DOHH2 (cell line): ENCODE measurements around the gene TBC1D22A.

ENCODE experiments used
- EZH2phosphoT487 ChIP-seq: fragments of 200-600 bp; sonication (generic); IDR thresholded peaks from 2 replicates; pipeline ENCODE4 v1.6.1; 2017; ENCODE audit warnings: borderline replicate concordance, mild to moderate bottlenecking, antibody characterized with exemption, low read length, moderate library complexity, mixed read lengths
- TF ChIP-seq, protein P1 (sequence below): fragments of 200-600 bp; sonication (generic); IDR thresholded peaks from one replicate; pipeline ENCODE4 v1.5.1; 2014; ENCODE audit warnings: antibody characterized with exemption, mild to moderate bottlenecking, low read depth, low read length; ENCODE audit not compliant: poor library complexity, severe bottlenecking

DNA sequence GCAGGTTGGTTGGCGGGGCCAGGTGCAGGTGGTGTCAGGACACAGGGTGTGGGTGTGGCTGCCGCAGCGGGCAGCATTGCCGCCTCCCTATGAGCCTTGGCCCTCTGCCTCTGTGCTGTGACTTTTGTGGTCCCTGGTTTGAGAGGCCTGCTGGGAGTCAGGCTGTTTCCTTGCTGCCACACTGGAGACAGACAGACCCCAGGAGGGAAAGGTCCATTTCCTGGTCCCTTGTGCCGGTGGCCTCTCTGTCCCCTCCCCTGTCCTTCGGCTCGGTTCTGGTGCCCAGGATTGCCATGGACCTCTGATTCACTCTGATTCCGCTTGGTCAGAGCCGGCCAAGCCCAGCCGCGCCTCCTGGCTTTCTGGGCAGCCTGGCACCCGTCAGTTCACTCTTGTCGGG, 196.9 kb downstream of the TBC1D22A start:
- TF ChIP-seq, protein P1, sequence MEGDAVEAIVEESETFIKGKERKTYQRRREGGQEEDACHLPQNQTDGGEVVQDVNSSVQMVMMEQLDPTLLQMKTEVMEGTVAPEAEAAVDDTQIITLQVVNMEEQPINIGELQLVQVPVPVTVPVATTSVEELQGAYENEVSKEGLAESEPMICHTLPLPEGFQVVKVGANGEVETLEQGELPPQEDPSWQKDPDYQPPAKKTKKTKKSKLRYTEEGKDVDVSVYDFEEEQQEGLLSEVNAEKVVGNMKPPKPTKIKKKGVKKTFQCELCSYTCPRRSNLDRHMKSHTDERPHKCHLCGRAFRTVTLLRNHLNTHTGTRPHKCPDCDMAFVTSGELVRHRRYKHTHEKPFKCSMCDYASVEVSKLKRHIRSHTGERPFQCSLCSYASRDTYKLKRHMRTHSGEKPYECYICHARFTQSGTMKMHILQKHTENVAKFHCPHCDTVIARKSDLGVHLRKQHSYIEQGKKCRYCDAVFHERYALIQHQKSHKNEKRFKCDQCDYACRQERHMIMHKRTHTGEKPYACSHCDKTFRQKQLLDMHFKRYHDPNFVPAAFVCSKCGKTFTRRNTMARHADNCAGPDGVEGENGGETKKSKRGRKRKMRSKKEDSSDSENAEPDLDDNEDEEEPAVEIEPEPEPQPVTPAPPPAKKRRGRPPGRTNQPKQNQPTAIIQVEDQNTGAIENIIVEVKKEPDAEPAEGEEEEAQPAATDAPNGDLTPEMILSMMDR = no peak
- no peak for TF ChIP-seq EZH2phosphoT487
